Activated CD8-positive, alpha-beta memory T cell treated with anti-CD3 and anti-CD28 coated beads, Interleukin-2, amount 50 U/mL, for 1 hour (primary cell): ENCODE measurements around the gene UNC119.
A peak's percentile ranks its signal among the peaks of the same experiment; 100 is the strongest.
"Not testable (repeated sequence)": the region's sequence is repeated elsewhere in the genome, so short reads cannot be mapped to it uniquely, and the experiment has no call there.

Source experiments
- DNase-seq: peaks from one replicate; pipeline ENCODE4 v3.0.0-alpha.2; 2020; ENCODE audit errors: extremely low read depth

The UNC119 gene

DNA sequence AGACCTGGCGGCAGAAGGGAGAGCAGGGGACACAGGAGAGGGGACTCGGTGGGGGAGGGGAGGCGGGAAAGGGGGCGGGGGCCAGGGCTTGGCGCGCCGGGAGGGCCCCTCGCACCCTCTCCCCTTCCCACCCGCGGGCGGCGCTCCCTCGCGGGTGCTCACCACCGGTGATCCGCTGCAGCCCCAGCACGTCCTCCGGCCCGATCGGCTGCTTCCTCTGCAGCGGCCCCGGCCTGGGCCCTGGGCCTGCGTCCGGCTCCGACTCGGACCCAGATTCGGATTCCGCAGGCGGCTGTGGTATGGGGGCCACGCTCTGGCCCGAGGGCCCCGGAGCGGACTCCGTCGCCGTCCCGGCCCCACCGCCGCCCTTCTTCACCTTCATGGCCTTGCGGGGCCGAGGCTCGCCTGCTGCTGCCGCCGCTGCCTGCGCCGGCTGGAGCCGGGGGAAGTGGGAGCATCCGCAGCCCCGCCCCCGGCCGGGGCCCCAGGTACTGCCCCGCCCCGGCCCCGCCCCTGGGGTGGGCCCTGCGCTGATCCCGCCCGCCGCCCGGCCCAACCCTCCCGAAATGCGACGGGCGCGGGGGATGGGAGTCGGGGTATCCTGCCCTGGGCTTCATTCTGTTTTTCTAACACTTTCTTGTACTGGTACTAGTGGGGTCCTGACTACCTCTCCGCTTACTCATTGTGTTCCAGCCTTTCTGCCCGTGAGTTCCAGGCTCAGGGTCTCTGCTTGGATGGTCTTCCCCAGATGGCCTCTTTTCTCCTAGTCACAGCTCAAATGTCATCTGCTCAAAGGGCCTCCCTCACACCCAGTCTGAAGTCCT, at the start of gene UNC119:
TSS of gene UNC119 (minus strand) at position 449 of the 824 bp plus-strand sequence. CDS start at position 382, 67 bp downstream.
- DNase-seq: no peak

GRCh38 chr17:28599311-28600184, 47.1 kb upstream of the UNC119 start:
- DNase-seq: peak; percentile 46

DNA sequence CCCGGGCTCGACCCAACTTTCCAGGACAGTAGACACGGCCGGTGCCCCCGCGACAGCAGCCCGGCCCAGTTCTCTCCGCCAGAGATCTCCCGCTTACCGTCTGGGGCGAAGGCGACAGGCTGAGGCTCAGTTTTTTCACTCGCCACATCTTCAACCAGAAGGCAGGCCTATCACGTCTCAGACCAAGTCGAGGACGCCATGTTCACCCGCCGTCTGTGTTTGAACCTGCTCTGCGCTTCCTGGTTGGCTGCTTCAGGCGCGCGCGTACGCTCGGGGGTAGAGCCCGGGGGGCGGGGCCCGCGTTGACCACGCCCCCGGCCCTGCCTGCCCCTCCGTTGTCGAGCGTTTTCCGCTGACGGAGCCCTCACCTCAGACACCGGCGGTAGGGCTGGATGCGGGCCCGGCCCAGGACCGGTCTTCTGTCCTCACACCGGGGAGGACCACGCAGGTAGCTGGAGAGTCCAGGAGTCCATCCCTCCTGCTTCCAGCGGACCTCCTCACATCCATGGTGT, 46.4 kb upstream of the UNC119 start, which contains the start of gene SPAG5:
TSS of gene SPAG5 (minus strand) at position 227 of the 512 bp plus-strand sequence. CDS start at position 148, 79 bp downstream.
- peak; percentile 82 for DNase-seq

DNA sequence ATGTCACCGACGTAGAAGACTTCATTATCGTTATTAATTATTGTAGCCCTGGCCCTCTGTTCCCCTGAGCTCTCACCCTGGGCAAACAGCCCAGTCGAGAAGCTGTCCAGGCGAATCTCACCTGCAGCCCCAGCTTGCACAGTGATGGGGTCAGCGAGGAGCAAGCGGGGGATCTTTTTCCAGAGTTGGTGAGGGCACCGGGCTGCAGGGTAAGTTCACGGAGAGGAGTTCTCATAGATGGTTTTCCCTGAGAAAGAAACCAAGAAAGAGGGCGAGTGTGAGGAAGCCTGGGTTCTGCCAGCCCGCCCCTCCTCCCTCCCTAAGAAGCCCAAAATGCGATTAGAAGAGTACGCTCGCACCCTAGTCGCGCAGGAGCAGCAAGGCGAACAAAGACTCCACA, 46.0 kb upstream of the UNC119 start:
- no peak for DNase-seq

DNA sequence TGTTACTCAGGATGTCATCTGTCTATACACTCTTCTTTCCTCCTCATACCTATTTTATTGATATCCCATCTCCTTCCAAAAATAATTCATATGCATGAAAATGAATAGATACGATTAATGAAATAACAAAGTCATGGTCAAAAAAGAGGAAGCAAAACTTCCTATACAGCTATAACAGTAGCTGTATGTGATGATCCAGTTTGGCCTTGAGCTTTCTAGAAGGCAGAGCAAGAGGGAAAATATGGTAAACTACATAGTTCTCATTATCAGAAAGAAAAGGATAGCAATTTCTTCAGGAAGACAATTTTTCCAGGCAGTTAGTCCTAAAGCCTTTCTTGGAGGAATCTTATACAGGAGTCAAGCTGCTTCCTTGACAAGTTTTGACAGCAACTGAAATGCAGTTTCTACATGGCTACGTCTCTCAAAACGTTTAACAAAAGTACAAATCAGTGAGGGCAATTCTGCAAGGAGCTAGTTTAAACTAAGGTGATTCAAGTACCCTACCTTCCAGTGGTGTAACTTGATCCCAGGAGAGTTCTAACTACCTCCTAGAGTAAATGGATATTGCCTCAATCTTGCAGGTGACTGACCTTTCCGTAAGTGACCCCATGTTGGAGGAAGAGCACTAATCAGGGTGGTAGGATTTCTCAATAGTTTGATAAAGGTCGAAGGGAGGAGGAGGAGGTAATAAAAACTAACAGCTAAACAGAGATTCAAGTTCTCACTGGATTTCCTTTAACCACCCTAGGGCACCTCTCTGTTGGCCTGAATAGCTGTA, 45.4 kb upstream of the UNC119 start:
- DNase-seq: no peak

DNA sequence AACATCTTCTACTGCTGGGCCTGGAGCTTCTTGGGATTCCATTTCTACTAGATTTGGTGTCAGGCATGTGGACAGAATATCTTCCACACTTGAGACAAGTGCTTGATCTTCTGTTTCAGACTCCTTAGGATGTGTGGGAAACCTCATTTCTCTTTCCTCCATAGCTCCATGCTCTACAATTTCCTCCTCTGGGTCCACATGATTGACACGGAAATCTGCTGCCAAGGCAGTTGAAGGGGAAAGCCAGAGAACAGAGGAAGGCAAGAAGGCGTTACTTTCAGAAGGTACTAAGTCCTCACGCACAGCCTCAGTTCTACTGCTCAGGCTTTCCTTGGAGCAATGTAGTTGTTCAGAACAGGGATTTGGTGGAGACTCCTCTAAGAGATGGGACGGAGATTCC, 39.8 kb upstream of the UNC119 start:
- DNase-seq: no peak

GRCh38 chr17:28585851-28586250, 33.4 kb upstream of the UNC119 start:
- no peak for DNase-seq

GRCh38 chr17:28584434-28584833, 32.0 kb upstream of the UNC119 start:
- DNase-seq: no peak

DNA sequence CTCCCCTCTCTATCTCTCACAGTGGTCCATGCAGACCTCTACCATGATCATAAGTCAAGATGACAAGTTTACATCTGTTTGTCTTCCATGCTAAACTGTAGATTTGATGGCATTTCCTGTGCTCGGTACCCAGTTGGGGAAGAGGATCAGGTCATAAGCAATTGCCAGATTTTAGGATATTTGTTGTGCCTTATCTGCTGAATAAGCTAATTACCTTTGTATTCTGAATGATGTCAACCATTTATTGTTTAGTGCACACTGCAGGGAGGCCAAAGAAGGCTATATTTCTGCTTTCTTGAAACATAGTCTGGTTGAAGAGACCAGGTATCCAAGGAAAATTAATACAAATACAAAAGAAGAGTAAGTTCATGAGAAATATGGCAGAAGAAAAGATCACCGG, 30.1 kb upstream of the UNC119 start:
- DNase-seq: no peak

DNA sequence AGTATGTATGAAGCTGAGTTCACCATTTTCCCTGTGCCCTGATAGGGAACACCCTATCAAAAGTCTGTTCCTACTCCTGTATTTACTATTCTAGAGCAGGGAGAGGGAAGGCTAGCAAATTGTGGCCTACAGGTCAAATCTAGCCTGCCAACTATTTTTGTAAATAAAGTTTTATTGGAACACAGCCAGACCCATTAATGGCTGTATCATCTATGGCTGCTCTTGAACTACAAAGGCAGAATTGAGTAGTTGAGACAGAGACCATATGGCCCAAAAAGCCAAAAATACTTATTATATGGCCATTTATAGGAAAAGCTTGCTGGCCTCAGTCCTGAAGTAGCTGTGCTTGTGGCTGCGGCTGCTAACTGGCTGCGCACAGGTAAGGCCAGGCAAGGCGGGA, 28.5 kb upstream of the UNC119 start:
- no peak for DNase-seq

DNA sequence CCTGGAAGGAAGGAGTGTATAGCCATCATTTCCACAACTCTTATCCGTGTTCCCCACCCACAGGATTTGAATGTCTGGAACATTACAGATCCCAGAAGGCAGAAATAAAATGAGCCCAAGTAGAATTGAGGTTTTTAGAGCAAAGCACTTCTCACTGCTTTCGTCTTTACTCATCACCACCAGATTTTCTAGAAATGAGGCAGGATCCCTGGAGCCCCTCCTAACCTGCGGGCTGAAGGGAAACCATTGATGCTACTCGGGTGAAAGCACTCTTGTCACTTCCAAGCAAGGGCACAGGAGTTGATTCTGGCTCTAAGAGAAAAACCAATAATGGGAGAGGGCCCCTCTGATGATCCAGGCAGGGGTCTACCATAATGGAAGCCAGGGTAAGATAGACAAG, 27.1 kb upstream of the UNC119 start:
- no peak for DNase-seq

DNA sequence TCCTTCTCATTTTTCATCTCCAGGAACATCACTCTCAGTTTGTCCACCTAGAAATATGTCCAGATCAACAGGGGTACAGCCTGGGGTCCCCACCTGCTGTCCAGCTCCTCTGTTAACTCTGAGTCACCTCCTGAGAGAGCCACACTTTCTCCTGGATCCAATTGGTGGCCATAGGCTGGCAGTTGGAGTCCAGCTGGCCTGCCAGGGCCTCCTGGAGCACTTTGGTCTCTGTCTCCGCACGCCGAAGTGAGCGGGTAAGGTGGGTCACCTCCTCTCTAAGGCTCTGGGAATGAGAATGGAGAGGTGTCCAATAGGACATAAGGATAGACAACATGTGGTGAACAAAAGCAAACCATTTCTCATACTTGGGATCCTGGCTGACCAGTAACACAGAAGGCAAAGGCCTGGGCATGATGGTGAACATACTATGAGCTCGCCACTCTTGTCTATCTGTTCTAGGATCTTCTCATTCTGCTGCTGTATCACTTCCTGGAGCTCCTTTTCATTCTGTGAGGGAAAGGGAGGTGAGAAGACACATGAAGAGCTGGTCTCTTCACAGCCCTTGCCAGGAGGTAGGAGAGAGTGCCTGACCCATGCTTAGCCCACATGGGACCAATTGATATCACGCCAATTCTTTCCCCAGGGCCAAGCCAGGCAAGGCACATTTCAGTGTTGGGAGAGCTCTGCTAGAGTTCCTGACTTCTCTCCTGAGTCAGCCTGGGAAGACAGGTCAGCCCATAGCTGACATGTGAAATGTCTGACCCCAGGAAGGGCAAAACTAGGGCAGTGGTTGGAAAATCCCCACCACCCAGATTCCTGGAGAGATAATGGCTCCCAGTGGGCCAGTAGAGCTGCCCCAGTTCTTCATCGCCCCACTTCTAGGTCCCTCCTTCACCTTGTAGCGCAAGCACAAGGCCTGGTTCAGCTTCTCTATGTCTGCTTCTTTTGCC, 26.1 kb upstream of the UNC119 start:
- DNase-seq: no peak

- no peak for DNase-seq
Measured at GRCh38 chr17:28577466-28577824, 25.0 kb upstream of the UNC119 start.

DNA sequence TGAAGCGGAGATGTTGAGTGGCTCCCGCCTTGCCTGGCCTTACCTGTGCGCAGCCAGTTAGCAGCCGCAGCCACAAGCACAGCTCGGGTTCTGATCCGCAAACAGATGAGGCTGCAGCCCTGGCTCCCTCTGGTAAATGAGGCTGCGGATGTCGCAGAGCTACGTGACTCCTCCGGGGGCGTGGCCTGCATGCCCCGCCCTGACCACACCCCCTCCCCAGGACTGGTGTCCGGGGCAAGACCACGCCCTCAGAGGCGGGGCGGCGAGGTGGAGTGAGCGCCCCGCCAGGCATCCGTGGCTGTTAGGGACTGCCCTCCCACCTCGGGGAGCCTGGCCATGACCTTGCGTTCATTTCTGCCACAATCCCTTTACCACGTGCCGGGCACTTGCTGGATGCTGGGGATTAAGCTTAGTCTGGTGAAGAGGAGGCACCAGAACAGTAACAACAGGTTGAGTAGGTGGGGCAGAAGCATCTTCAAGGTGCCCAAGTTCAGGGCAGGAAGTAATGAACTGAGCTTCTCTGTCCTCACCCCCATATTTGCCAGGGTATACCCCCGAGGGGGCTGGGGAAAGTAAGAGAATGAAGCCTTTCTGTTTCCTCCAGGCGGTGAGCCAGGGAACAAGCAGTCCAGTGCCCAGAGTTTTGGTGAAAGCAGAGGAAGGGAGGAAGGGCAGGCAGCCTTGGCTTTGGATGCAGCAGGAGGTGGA, 24.5 kb upstream of the UNC119 start, which contains the start of gene ALDOC:
TSS of gene ALDOC (minus strand) at position 138 of the 708 bp plus-strand sequence. CDS start 1,363 bp downstream, outside the sequence.
- DNase-seq: peak; percentile 92

DNA sequence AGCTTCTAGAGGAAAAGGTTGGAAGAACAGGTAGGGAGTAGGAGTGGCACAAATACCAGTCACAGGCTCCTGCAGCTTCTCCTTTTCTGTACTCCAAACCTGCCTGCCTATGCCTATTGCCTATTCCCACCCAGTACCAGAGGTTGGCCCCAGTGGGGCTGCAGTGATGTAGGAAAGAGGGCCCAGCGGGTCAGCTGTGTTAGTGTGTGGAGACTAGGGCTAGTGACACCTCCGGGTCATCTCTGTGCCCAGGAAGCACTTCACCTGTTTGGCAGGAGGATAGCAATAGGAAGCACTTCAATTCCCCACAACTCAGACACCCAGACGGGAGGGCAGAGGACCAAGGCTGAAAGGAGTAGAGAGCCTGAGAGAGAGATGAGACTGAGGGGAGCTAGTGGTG, 23.6 kb upstream of the UNC119 start:
- DNase-seq: not testable (repeated sequence)

DNA sequence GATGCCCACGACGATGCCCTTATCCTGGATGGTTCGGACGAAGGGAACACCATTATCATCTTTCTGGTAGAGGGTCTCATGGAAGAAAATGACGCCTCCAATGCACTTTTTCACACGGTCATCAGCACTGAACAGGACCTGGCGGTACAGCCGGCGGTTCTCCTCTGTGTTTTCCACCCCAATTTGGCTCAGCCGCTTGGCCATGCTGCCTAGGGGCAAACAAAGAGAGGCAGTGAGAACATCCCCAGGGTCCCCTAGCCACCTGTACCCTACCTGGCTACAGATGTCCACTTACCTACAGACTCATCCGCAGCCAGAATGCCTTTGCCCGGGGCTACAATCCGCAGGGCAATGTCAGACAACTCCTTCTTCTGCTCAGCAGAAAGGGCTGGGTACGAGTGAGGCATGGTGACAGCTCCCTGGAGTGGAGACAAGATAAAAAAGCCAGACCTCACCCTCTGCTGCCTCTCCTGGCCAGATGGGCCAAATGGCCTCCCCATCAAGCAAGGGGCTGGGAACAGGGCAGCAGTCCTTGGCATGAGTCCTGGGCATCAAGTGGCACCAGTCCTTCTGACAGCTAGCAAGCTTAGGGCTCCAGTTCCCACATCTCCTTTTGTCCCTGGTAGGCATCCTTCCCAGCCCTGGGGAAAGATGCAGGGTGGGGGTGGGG, 22.8 kb upstream of the UNC119 start:
- DNase-seq: no peak

- no peak for DNase-seq
Measured at GRCh38 chr17:28574526-28574925, 22.1 kb upstream of the UNC119 start.

DNA sequence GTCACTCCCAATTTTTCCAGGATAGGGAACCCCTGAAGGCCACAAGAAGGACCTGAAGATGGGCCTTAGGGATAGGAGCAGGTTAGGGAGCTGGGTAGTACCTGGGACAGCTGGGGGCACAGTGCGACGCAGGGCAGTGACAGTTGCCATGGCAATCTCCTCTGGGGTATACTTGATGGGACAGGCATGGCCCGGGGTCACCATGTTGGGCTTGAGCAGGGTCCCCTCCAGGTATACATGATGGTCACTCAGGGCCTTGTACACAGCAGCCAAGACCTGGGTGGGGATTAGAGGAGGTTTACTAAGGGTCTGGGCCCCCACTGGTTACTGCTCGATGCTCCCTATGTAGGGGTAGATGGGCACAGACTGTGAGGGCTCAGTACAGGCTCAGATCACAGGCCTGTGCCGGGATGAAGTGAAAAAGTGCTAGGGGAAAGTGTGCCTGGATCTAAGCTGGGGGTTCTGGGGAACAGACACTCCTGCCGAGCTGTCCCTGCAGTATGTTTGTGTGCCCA, 21.6 kb upstream of the UNC119 start:
- DNase-seq: no peak

DNA sequence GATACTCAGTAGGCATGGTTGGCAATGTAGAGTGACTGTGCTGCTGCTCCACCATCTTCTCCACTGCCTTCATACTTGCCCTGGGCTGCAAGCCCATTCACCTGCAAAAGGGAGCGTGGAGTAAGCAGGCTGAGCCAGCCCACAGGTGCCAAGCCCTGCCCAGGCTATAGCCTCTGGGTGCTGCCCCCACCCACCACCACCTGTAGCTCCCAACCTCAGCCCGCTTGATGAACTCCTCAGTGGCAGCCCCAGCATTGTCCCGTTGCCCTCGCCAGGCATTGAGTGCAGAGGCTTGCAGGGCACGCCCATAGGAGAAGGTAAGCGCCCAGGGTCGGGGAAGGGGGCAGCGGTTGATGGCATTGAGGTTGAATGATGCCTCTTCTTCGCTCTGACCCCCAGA, 21.1 kb upstream of the UNC119 start:
- DNase-seq: no peak
